NCI-H1436 (cell line): Measurements from ENCODE around the gene SHISA4.
A peak's percentile ranks its signal among the peaks of the same experiment; 100 is the strongest.
"Not testable (repeated sequence)": the region's sequence is repeated elsewhere in the genome, so short reads cannot be mapped to it uniquely, and the experiment has no call there.

ENCODE experiments used
- DNase-seq: peaks from one replicate; lab custom pipeline; 2025; lab: John Stamatoyannopoulos, UW

SHISA4 gene

GRCh38 chr1:201898992-201899391 lies 10.3 kb downstream of the SHISA4 start:
- no peak for DNase-seq

- no peak for DNase-seq
Observed at GRCh38 chr1:201899683-201900429, 11.2 kb downstream of the SHISA4 start.

- DNase-seq, result no peak
Observed at GRCh38 chr1:201900476-201900875, 11.8 kb downstream of the SHISA4 start.

- DNase-seq, result not testable (repeated sequence)
Observed at GRCh38 chr1:201901036-201901435, 12.3 kb downstream of the SHISA4 start.

DNA sequence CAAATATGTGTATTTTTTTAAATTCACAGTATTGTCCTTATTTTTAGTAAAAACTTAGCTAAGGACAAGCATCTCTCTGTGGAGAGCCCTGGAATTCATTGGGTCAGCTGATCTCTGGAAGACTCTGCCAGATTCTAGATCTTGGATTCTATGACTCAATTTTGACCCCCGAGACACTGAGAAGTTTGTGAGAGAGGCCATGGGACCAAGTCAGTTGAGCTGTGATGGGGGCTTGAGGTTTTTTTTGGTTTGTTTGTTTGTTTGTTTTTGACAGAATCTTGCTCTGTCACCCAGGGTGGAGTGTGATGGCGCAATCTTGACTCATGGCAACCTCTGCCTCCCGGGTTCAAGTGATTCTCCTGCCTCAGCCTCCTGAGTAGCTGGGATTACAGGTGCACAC lies 13.5 kb downstream of the SHISA4 start:
- DNase-seq, result no peak

- no peak for DNase-seq
Observed at GRCh38 chr1:201903135-201903534, 14.4 kb downstream of the SHISA4 start.

- no peak for DNase-seq
Observed at GRCh38 chr1:201904579-201904978, 15.9 kb downstream of the SHISA4 start.

GRCh38 chr1:201905234-201905890 lies 16.7 kb downstream of the SHISA4 start:
- no peak for DNase-seq

DNA sequence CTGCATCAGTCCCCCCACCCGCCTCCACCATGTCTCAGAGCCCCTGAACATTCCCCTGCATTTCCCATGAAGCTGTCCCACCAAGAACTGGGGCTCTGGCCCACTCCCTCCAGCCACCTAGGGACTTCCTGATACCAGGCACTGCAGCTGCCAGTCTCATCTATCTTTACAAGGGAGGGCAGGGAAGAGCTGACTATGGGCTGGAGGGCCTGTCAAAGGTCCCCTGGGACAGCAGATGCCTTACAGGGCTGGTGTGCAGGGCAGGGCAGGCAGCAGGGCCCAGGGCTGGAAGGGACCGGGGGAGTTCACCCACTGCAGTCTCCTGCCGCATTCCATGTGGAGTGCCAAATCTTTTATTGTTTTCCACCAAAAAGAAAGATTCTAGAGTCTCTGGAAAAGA lies 17.6 kb downstream of the SHISA4 start:
- DNase-seq, result no peak

DNA sequence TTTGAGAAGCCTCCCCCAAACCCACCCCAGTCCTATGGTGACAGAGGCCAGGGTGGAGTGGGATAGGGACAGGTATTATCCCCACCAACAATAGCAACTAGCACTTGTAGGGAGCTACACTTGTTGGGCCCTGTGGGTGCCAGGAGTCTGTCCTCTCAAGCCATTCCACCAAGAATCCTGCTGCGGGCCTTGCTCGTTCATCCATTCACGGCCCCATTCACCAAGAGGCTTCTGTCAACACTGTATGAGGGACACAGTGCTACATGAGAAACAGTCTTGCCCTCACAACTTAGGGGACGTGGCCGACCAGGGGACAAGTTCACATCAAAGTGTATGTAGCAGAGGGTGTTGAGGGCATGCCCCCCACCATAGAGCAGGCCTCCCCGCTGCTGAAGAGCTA lies 18.9 kb downstream of the SHISA4 start:
- DNase-seq, result no peak

GRCh38 chr1:201911826-201912571 lies 23.3 kb downstream of the SHISA4 start:
- DNase-seq, result no peak

- no peak for DNase-seq
Observed at GRCh38 chr1:201912832-201913231, 24.1 kb downstream of the SHISA4 start.

GRCh38 chr1:201914456-201915235 lies 25.9 kb downstream of the SHISA4 start:
- no peak for DNase-seq

- peak; percentile 6 for DNase-seq
Observed at GRCh38 chr1:201916649-201917249, 28.1 kb downstream of the SHISA4 start.

DNA sequence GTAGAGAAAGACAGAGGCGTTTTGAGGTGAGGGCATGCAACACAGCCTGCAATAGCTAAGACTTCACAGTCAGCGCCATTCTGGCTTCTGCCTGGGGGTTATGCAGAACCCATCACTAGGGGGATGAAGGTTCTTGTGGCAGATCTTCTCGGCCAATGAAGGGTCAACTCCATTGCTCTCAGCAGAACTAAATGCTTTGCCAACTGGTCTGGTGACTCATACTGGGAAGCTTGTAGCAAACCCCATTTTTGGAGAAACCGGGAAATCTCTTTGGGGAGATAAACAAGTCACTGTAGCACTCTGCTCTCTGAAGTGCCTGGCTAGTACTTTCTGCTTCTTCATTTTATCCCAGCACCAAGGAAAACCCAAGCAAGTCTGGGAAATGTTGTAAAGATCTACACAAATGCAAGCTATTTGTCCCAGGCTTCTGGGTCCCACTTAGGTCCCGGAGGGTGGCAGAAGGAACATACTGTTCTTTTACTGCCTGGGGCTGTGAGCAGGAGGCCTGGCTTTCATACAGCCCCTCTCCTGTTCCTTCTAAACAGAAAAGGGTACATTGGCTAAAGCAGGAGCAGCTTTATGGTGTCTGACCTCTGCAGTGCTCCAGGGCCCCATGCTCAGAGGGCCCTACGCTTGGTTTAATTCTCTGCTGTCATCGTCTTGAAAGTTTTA lies 28.8 kb downstream of the SHISA4 start:
- DNase-seq, result no peak

GRCh38 chr1:201918343-201918742 lies 29.6 kb downstream of the SHISA4 start:
- no peak for DNase-seq

- DNase-seq, result no peak
Observed at GRCh38 chr1:201921952-201922558, 33.4 kb downstream of the SHISA4 start.

- DNase-seq, result no peak
Observed at GRCh38 chr1:201925301-201925567, 36.5 kb downstream of the SHISA4 start.

GRCh38 chr1:201925981-201926645 lies 37.4 kb downstream of the SHISA4 start:
- DNase-seq, result no peak

GRCh38 chr1:201928266-201928665 lies 39.6 kb downstream of the SHISA4 start:
- no peak for DNase-seq
